HG02623 (cell line): Measurements from ENCODE around the gene TARBP2.
A peak's percentile ranks its signal among the peaks of the same experiment; 100 is the strongest.
"Not testable (repeated sequence)": the region's sequence is repeated elsewhere in the genome, so short reads cannot be mapped to it uniquely, and the experiment has no call there.

Source experiments
- ATAC-seq: cut with Tn5 transposase; IDR thresholded peaks from one replicate; pipeline ENCODE4 v1.9.1; 2021; ENCODE audit warnings: moderate library complexity; ENCODE audit not compliant: unreplicated experiment

Gene TARBP2

DNA sequence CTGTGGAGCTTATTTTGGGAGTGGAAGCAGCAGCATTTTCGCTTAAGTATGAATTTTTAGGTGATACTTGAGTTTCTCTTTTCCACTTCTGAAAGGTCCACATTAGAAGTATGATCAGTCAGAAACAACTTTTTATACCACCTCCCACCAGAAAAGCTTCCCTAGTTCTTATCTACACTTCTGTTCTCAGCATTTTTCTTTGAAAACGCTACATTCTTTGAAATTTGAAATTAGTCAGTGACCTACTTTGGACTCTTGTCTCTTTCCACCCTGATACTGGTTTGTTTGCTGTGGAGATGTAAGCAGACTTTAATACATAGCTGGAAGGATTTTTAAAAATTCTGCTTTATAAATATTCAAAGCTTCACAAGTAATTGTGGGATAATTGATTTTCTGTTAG lies 27.0 kb upstream of the TARBP2 start:
- ATAC-seq = no peak

DNA sequence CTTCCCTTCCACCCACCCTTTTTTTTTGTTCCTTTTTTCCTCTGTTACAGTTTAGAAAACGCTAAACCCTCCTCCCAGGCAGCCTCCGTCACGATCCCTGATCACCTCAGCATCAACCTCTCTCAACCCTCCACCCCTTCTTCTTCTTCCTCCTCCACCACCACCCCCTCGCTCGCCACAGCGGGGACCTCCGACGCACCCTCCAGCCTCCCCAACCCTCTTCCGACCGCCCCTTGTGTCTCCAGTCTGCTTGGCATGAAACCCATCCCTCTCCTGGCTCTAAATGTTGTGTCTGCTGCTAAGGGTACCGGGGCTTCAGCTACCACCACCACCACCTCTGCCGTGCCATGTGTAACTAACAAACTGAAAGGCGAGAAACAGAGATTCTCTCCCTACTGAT lies 26.3 kb upstream of the TARBP2 start:
- ATAC-seq = no peak

- ATAC-seq = no peak
Measured at GRCh38 chr12:53476769-53477209, 24.3 kb upstream of the TARBP2 start.

GRCh38 chr12:53478865-53479264 lies 22.2 kb upstream of the TARBP2 start:
- ATAC-seq = no peak

DNA sequence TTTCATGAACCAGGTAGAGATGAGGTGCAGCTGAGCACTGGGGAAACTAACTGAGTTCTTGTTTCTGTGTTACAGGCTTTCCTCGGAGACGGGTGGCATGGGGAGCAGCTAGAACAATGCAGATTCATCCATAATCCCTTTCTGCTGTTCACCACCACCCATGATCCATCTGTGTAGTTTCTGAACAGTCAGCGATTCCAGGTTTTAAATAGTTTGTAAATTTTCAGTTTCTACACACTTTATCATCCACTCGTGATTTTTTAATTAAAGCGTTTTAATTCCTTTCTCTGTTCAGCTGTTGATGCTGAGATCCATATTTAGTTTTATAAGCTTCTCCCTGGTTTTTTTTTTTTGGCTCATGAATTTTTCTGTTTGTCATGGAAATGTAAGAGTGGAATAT lies 21.8 kb upstream of the TARBP2 start:
- ATAC-seq = no peak

DNA sequence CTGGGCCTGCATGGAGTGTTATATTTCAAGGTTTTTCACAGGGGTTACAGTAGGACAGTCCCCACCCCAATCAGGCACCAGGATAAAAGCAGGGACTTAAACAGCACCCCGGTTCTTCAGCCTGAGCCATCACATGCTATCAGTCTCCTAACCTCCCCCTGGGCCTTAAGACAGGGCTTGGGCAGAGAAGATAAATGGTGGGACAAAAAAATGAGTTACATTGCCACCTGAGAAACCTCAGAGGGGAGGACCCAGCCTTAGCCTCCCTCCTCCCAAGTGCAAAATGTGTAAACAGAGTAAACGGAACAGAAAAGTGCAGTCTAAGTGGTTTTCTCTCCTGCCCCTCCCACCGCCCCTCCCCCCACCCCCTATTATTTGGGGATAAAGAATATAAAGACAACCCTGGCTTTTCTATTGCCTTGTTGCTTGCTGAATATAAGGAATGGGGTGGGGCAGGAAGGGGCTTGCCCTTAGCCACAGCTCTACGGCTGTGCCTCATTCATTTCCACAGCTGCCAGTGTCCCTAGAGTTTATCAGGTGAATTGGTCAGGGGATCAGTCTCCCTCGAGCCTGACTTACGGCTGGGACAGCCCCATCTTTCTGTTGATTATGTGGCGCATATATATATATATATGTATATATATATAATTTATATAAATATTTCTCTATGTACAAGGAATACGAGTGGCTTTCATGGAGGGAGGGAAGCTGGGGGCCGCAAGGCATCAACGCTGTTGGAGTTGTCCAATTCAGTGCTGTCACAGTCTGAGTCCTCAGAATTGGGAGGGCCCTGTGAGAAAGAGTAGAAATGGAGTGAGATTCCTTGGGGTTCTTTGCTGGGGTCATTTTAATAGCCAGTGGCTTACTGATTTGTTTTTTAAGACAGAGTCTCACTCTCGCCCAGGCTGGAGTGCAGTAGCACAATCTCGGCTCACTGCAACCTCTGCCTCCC lies 20.3 kb upstream of the TARBP2 start:
- no peak for ATAC-seq

DNA sequence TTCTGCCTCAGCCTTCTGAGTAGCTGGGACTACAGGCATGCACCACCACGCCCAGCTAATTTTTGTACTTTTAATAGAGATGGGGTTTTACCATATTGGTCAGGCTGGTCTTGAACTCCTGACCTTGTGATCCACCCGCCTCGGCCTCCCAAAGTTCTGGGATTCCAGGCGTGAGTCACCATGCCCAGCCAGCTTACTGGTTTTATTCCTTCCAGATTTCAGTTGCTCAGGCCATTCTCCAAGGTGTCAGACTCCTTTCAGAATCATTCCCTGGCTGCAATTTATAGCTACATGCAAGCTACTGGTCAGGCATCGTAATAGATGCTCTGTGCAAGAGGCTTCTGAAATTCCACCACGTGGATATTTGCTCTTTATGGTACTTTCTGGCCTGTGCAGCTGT lies 19.6 kb upstream of the TARBP2 start:
- not testable (repeated sequence) for ATAC-seq

- no peak for ATAC-seq
Measured at GRCh38 chr12:53481939-53482586, 19.0 kb upstream of the TARBP2 start.

DNA sequence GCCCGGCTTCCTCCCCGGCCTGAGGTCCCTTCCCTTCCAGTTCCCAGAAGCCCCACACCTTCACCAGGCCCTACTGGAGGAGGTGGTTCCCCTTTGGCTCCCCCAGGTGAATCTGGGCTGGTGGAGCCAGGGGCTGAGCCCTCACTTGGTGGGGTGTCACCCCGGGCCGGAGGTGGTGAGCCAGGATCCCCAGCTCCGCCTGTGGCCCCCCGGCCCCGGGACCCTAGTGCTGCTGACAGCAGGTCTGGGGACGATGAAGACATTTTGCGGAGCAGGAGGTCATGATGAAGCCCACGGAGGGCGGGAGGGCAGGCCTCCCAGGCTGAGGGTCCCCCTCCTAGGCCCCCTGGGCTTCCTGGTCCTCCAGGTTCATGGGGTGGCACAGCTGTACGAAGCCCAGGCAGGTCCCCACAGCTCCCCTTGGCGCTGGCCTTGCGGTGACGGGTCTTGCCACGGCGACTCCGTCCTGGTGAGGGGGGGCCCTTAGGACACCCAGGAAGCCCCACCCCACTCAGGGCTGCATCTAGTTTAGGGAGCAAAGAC lies 18.4 kb upstream of the TARBP2 start:
- no peak for ATAC-seq

GRCh38 chr12:53483225-53483978 lies 17.7 kb upstream of the TARBP2 start:
- no peak for ATAC-seq

GRCh38 chr12:53483979-53484377 lies 17.1 kb upstream of the TARBP2 start:
- ATAC-seq = no peak

DNA sequence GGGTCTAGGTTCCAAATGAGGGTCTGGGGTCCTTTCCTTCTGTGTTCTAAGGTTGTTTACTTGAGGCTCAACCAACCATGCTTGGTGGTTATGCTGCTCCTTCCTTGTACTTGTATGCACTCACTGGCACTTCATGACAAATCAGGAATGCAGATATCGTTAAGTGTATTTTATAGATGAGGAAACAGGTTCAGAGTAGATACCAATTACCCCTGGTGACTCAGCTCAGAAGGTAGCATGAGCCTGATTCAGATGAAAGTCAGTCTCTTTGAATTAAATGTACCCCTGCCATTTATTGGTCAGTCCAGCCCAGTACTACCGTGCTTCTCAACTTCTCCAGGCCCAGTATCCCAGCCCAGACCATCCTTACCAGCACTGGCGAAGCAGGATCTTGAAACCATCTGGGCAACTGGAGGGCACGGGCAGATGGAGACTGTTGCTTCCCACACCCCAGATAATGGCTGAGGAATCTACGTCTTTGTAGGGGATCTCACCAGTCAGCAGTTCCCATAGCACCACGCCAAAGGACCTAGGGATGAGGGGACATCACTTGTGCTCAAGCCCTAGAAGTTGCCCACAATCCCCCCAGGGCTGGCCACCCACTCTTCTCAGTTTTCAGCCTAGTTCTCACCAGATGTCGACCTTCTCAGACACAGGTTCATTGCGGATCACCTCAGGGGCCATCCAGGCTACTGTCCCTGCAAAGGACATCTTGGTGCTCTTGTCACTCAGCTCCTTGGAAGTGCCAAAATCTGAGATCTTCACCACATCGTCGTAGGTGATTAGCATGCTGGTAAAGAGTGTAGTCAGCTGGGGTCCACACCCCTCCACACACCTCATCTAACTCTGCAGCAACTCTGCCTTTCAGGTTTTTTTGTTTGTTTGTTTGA lies 16.2 kb upstream of the TARBP2 start:
- no peak for ATAC-seq

DNA sequence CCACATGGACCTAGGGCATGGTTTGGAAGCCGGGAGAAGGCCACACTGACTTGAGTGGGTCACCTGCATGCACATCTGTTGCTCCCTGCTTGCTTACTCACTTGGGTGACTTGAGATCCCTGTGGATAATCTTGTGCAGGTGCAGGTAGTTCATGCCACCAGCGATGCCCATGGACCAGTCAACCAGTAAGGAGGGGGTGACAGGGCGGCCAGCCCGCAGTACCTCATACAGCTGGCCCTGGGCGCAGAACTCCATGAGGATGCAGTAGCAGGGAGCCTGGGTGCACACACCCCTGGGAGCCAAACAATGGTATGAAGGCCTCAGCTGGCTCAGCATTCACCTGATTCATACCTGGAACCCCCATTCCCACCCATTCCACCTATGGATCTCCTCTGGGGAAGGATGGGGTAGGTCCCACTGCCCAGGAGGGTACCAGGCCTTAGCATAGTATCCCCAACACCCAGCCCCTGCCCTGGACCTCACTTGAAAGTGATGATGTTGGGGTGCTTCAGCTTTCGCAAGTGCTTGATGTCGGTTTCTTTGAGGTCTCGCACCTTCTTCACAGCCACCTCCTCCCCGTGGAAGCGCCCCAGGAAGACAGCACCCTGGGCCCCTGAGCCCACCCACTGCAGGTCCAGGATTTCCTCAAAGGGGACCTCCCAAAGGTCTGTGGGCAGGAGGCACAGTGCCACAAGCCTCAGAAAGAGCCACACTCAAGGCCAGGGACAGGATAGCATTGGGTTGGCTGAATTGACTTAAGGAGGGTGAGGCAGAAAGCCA lies 14.9 kb upstream of the TARBP2 start:
- no peak for ATAC-seq

- no peak for ATAC-seq
Measured at GRCh38 chr12:53486736-53487487, 14.2 kb upstream of the TARBP2 start.

DNA sequence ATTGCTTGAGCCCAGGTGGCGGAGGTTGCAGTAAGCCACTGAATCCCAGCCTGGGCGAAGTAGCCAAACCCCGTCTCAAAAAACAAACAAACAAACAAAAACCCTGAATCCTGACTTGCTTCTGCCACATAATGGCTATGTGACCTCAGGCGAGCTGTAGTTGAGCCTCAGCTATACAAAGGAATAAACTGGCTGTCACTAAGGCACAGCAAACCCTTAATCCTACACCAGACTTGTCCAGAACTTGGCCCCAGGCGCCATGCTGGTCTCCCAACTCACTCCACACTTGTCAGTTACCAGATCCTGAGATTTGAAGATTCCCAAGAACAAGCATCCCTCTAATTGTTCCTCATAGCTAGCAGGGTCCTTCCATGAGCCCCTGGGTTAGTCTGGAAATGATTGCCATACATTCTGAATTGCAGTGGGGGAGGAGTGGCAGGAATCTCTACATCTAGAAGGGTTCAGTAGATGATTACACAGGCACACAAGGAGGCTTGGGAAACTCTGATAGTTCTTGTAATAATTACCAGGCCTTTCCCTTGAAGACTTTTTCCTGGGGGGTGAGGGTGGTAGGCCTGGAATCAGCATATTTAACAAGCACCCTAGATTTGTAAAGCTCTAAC lies 11.7 kb upstream of the TARBP2 start:
- ATAC-seq = no peak

- ATAC-seq = no peak
Measured at GRCh38 chr12:53492188-53492587, 8.9 kb upstream of the TARBP2 start.

GRCh38 chr12:53492830-53493609 lies 8.1 kb upstream of the TARBP2 start:
- peak; percentile 92 for ATAC-seq
